Esophagus muscularis mucosa (tissue), 4 donors: ENCODE measurements around the gene UCK2. TPM values are rescaled to one million over a fixed set of nuclear protein-coding genes. Genes with fewer than 3 reads are reported as not detected.

ENCODE experiments used
- DNase-seq: peaks from one replicate; pipeline ENCODE4 v3.0.0-alpha.2; 2017; ENCODE audit errors: extremely low spot score
- H3K27ac ChIP-seq, 4 donors: fragments of 200-600 bp; sonication (generic); replicated peaks in 1 of 4; 1 replicate in 3 of 4; 2 replicates in 1 of 4; pipeline ENCODE4 v1.5.1; 2016 to 2019; ENCODE audit warnings: mild to moderate bottlenecking in 1 of 4
- H3K27me3 ChIP-seq, 4 donors: fragments of 200-600 bp; sonication (generic); one replicate each; pipeline versions ENCODE4 v1.5.1 to v1.6.0; 2016 to 2019
- H3K36me3 ChIP-seq, 4 donors: fragments of 200-600 bp; sonication (generic); one replicate each; pipeline ENCODE4 v1.5.1; 2016 to 2019
- H3K4me1 ChIP-seq, 4 donors: fragments of 200-600 bp; sonication (generic); one replicate each; pipeline ENCODE4 v1.5.1; 2016 to 2019
- H3K4me3 ChIP-seq, 4 donors: fragments of 200-600 bp; sonication (generic); 1 replicate in 2 of 4; 2 replicates in 2 of 4; pipeline ENCODE4 v1.5.1; 2016 to 2019; ENCODE audit warnings: mild to moderate bottlenecking in 4 of 4, moderate library complexity in 1 of 4
- H3K9me3 ChIP-seq, 4 donors: fragments of 200-600 bp; sonication (generic); 1 replicate in 3 of 4; 2 replicates in 1 of 4; pipeline ENCODE4 v1.5.1; 2016 to 2019
- EP300 ChIP-seq: sonication (generic); formaldehyde crosslinking; IDR thresholded peaks from one replicate; pipeline ENCODE4 v1.6.1; 2017; ENCODE audit warnings: antibody characterized with exemption
- POLR2A ChIP-seq: fragments of 450-650 bp; IDR thresholded peaks from one replicate; pipeline ENCODE4 v1.6.1; 2017; ENCODE audit warnings: antibody characterized with exemption, moderate library complexity, mild to moderate bottlenecking, low read depth
- POLR2AphosphoS5 ChIP-seq, 2 donors: sonication (generic); formaldehyde crosslinking; IDR thresholded peaks; one replicate each; pipeline ENCODE4 v1.6.1; 2017; ENCODE audit warnings: antibody characterized with exemption in 2 of 2
- WGBS: methylation state at CpG from one replicate; pipeline ENCODE4 v1.1.5; 2018; 5-methylcytosine and 5-hydroxymethylcytosine counted together
- intact Hi-C: fragments of 100-400 bp; cut with DNase I; formaldehyde crosslinking; loops from one replicate; pipeline ENCODE4 v1.15.1; 2023
- total RNA-seq, 4 donors: library from RNA; depleted of rRNA; stranded (reverse); fragments of >200 nt; gene quantifications; one replicate each; pipeline versions ENCODE4 v1.1.0 to v1.2.1, GENCODE V29; 2016
- TF ChIP-seq, protein P1 (sequence below), 3 experiments: fragments of 200-600 bp in 2 of 3; fragments of 450-650 bp in 1 of 3; sonication (generic) in 2 of 3; IDR thresholded peaks; one replicate each; pipeline ENCODE4 v1.5.1; 2017 to 2019; ENCODE audit warnings: antibody characterized with exemption in 3 of 3, mild to moderate bottlenecking in 2 of 3, moderate library complexity in 1 of 3

The UCK2 gene
- total RNA-seq, 4 donors from 2014 or later = 13.7 to 33.7 (median 31.0) TPM

- Histone ChIP-seq H3K4me3 (no peak overlapping the region), H3K4me1 (peaks cover 11 to 18% (median 14%) of the 10 kb centered on the region in 4 donors), H3K27me3 (no peaks in the 10 kb centered on the region), H3K36me3 (no peaks in the 10 kb centered on the region), H3K27ac (no peak overlapping the region), H3K9me3 (no peaks in the 10 kb centered on the region)
- no peak for TF ChIP-seq POLR2AphosphoS5 (IDR thresholded peaks at IDR 0.05)
- TF ChIP-seq, protein P1, sequence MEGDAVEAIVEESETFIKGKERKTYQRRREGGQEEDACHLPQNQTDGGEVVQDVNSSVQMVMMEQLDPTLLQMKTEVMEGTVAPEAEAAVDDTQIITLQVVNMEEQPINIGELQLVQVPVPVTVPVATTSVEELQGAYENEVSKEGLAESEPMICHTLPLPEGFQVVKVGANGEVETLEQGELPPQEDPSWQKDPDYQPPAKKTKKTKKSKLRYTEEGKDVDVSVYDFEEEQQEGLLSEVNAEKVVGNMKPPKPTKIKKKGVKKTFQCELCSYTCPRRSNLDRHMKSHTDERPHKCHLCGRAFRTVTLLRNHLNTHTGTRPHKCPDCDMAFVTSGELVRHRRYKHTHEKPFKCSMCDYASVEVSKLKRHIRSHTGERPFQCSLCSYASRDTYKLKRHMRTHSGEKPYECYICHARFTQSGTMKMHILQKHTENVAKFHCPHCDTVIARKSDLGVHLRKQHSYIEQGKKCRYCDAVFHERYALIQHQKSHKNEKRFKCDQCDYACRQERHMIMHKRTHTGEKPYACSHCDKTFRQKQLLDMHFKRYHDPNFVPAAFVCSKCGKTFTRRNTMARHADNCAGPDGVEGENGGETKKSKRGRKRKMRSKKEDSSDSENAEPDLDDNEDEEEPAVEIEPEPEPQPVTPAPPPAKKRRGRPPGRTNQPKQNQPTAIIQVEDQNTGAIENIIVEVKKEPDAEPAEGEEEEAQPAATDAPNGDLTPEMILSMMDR (IDR thresholded peaks at IDR 0.05) = no peak
- no peak for TF ChIP-seq POLR2A
- TF ChIP-seq EP300 = no peak
- WGBS = 86% methylated on average over 5 of the region's 5 CpGs
- no peak for DNase-seq
- intact Hi-C loops = no loop called here
Measured at GRCh38 chr1:165883056-165883455, 55.6 kb downstream of the UCK2 start.

- Histone ChIP-seq H3K27me3 (no peaks in the 10 kb centered on the region), H3K27ac (peak overlapping the region in 2 of 4 donors; percentile 15 to 50), H3K9me3 (no peaks in the 10 kb centered on the region), H3K36me3 (no peaks in the 10 kb centered on the region), H3K4me3 (no peak overlapping the region), H3K4me1 (peaks cover 11 to 18% (median 14%) of the 10 kb centered on the region in 4 donors)
- 76% methylated on average over 9 of the region's 9 CpGs for WGBS
- no peak for DNase-seq
- intact Hi-C loops = no loop called here
- TF ChIP-seq POLR2AphosphoS5 (IDR thresholded peaks at IDR 0.05) (no peak), EP300 (no peak), POLR2A (no peak)
- TF ChIP-seq, protein P1 (IDR thresholded peaks at IDR 0.05) = no peak
Measured at GRCh38 chr1:165884009-165884689, 56.7 kb downstream of the UCK2 start.

- Histone ChIP-seq H3K27ac (peak overlapping the region in 2 of 4 donors; percentile 15 to 50), H3K4me1 (peaks cover 11 to 18% (median 14%) of the 10 kb centered on the region in 4 donors), H3K27me3 (no peaks in the 10 kb centered on the region), H3K36me3 (no peaks in the 10 kb centered on the region), H3K9me3 (no peaks in the 10 kb centered on the region), H3K4me3 (no peak overlapping the region)
- DNase-seq = no peak
- TF ChIP-seq POLR2A = no peak
- TF ChIP-seq POLR2AphosphoS5 (IDR thresholded peaks at IDR 0.05) = no peak
- TF ChIP-seq, protein P1 (IDR thresholded peaks at IDR 0.05) = no peak
- no peak for TF ChIP-seq EP300
- 44% methylated on average over 5 of the region's 5 CpGs for WGBS
- intact Hi-C loops = no loop called here
Measured at GRCh38 chr1:165884690-165885304, 57.4 kb downstream of the UCK2 start.

DNA sequence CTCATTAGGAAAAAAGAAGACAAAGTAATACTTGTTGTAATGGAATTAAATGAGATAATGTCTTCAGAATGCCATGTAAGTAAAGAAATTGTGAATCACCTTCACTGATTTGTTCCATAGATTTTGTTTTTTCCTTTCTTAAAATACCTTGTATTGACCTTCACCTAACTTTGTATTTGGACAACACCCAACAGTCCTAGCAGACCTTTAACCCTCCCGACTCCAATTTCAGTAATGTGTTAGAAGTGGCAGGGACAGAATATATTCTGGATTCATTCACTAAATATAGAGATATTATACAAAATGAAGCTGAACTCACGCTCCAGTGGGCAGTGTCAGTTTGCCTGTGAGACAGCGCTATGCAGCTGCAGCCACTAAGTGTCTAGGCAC is 57.9 kb downstream of the UCK2 start:
- H3K4me1 ChIP-seq = peaks cover 11 to 18% (median 14%) of the 10 kb centered on the region in 4 donors
- no peaks in the 10 kb centered on the region for H3K36me3 ChIP-seq
- DNase-seq = no peak
- WGBS = 94% methylated on average over 3 of the region's 3 CpGs
- no peak overlapping the region for H3K4me3 ChIP-seq
- intact Hi-C loops = no loop called here
- no peaks in the 10 kb centered on the region for H3K9me3 ChIP-seq
- H3K27me3 ChIP-seq = no peaks in the 10 kb centered on the region
- no peak overlapping the region for H3K27ac ChIP-seq
- TF ChIP-seq EP300 (no peak), POLR2A (no peak), POLR2AphosphoS5 (IDR thresholded peaks at IDR 0.05) (no peak)
- TF ChIP-seq, protein P1 (IDR thresholded peaks at IDR 0.05) = no peak
